Astrocyte of the spinal cord (primary cell): Measurements from ENCODE around the gene NFATC1.

Source experiments
- DNase-seq: peaks from one replicate; pipeline ENCODE4 v3.0.0; 2011; ENCODE audit warnings: low read depth, low spot score
- H3K4me3 ChIP-seq: 2 replicates; pipeline ENCODE4 v1.5.1; 2011; ENCODE audit warnings: low read depth, mild to moderate bottlenecking, low read length, moderate library complexity
- in situ Hi-C: cut with HindIII; loops from 2 replicates; pipeline ENCODE4 v1.10.0; 2017; ENCODE audit warnings: low sequenced_read_pairs
- TF ChIP-seq, protein P1 (sequence below): IDR thresholded peaks from 2 replicates; pipeline ENCODE4 v1.5.1; 2012; ENCODE audit warnings: low read depth, mild to moderate bottlenecking, low read length, inconsistent platforms

Gene NFATC1

DNA sequence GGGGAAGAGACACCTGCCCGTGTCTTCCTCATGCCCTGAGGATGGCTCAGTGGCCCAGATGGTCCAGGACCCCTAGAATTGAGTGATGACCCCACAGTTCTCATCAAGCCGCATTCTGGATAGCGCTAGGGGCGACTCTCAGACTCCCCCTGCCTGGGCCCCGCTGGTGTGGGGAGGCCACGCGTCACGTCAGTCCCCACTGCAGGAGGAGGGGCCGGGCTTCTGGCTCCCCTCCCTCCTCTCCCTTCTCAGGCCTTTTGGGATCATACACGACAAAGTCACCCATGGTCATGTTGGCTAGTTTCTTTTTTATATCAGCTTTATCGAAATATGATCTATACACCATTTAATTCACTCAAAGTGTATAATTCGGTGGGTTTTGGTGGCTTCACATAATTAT is 61.5 kb downstream of the NFATC1 start:
- in situ Hi-C loops = no loop called here
- TF ChIP-seq, protein P1, sequence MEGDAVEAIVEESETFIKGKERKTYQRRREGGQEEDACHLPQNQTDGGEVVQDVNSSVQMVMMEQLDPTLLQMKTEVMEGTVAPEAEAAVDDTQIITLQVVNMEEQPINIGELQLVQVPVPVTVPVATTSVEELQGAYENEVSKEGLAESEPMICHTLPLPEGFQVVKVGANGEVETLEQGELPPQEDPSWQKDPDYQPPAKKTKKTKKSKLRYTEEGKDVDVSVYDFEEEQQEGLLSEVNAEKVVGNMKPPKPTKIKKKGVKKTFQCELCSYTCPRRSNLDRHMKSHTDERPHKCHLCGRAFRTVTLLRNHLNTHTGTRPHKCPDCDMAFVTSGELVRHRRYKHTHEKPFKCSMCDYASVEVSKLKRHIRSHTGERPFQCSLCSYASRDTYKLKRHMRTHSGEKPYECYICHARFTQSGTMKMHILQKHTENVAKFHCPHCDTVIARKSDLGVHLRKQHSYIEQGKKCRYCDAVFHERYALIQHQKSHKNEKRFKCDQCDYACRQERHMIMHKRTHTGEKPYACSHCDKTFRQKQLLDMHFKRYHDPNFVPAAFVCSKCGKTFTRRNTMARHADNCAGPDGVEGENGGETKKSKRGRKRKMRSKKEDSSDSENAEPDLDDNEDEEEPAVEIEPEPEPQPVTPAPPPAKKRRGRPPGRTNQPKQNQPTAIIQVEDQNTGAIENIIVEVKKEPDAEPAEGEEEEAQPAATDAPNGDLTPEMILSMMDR = no peak
- no peak overlapping the region for H3K4me3 ChIP-seq

DNA sequence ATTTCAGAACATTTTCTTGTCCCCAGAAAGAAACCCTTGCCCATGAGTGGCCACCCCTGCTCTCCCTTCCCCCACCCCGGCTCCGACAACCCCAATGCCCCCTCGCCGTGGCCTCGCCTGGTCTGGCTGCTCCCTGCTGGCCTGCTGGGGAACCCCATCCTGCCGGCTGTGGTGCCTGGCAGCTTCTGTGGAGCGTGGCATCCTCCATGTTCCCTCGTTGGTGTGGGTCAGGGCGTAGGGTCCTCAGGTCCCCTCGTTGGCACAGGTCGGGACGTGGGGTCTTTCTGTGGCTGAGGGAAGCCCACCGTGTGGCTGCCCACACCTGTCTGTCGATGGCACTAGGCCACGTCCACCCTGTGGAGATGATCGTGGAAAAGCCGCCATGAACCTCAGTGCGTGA is 61.9 kb downstream of the NFATC1 start:
- DNase-seq = no peak
- no peak overlapping the region for H3K4me3 ChIP-seq
- TF ChIP-seq, protein P1 = no peak
- in situ Hi-C loops = no loop called here

More for the DNA sequence above, 61.5 kb downstream of the NFATC1 start:
- DNase-seq = no peak

DNA sequence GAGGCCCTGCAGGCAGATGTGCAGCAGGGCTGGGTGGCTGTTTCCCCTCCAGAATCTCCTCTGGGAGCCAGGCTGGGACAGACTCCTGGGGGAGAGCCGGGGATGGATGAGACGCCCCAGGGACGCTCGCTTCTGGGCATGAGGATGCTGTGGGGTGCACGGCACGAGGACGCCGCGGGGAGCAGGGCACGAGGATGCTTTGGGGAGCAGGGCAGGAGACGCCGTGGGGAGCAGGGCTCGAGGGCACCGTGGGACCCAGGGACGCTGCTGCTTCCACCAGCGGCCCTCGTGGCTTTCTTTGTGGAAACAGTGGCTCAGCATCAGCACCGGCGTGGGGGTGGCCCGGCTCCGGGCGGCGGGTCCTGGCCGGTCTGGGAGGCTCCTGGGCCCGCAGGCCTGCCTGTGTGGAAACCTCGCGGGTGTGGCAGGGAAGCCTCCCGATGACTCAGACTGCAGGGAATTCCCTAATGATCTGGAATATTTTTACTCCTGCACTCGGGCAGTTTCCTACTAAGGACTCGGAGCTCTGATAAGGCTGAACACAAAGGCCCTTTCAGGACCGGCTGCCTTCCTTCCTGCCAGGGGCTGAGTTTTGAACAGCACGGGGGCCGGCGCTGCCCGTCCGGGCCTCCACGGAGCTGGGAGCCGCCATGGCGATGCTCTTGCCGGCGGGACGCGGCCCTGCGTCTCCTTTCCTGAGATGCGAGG is 62.6 kb downstream of the NFATC1 start:
- no peak overlapping the region for H3K4me3 ChIP-seq
- TF ChIP-seq, protein P1 = no peak
- DNase-seq = peak; percentile 80
- in situ Hi-C loops = no loop called here

DNA sequence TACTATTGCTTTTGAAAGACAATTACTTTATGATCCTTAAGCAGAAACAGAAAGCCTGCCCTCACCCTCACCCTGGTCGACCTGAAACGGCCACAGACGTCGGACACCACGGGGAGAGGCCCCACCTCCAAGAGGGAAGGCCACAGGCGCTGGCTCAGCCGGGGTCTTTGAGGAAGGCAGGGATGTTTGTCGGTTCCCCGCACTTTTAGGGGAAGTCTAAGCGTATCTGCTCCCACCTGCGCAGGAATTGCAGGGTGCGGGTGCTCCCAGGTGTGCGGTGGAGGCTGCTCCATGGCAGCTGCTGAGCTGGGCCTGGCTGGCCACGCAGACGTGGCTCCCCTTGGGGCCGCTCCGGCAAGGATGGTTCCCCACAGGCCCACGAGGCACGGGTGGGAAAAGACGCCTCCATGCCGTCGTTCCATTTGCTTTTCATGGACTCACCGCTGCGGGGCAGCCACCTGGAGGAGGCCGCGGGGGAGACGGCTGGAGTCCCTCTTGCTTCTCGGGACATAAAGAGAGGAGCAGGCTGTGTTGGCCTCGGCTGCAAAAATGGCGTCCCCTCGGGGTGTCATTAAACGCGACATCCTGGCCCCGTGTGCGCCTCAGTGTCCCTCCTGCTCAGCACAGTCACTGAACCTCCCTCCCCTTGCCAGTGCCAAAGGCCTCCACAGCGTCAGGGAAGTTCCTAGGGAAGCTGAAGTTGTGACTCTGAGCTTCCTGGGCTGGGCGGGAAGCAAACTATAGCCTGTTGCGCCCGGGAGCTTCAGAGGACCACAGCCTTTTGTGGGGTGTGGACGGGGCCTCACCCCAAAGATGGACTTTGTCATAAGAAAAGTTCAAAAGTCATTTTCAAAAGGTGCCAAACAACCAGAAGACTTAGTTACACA is 63.4 kb downstream of the NFATC1 start:
- no peak overlapping the region for H3K4me3 ChIP-seq
- TF ChIP-seq, protein P1 = no peak
- in situ Hi-C loops = no loop called here

DNA sequence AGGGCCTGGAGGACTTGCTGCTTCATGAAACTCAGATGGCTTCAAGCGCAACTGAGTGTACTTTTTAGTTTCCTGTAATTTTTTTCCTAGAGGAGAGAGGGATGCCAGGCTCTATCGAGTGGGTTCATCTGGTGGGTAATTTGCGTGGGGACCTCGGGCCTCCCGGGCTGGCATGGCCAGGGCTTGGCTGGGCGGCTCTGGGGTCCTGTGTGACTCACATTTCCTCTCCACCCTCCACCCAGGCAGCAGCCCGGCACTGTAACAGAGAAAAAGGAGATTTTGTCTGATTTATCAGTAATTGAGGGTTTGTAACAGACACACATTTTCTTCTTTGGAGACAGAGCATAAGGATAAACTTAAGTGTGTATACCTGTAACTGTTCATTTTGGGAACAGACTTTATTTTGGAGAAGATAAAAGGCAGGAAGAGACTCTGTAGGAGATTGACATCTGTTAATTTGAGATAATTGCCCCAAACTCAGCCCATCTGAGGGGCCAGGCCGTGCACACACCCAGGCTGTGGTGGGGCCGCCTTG is 64.3 kb downstream of the NFATC1 start:
- no peak for DNase-seq
- no peak overlapping the region for H3K4me3 ChIP-seq
- TF ChIP-seq, protein P1 = no peak
- in situ Hi-C loops = no loop called here

More for the DNA sequence above, 63.4 kb downstream of the NFATC1 start:
- no peak for DNase-seq

DNA sequence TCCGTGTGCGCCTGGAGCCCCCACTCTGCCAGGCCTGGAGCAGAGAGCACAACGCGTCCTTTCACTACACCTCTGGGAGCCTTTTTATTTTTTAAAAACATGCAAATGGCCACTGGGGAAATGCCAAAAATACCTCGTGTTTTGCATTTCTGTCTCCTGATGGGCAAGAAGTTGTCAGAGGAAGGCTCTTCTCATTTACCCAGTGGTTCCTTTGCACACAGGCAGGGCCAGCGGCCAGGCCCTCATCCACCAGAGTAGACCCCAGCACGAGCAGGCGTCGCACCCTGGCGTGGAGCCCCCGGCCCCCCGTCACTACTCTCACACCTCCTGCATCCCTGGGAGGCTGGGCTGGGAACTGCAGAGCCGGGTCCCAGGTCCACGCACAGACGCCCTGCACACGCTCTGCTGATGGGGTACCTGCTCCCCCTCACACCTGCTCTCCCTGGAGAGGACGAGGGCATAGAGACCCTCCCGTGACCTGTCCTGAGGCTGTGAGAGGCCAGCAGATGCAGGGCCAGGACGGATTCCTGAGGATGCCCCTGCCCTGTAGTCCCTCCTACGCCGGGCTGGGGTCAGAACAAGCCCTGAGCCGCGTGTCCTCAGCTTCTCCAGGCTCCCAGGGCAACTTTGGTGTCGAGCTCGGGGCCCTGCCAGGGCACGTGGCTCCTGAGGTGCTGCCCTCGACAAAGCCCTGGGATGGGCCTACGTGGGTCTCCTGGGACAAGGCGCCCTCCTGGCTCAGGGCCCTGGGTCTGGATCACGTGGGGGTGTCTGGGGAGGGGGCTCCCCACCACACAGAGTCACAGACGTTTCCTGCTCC is 65.0 kb downstream of the NFATC1 start:
- TF ChIP-seq, protein P1 = no peak
- no peak for DNase-seq
- in situ Hi-C loops = no loop called here
- H3K4me3 ChIP-seq = no peak overlapping the region
